ENCODE measurements around the gene LRP5. TPM values are rescaled to one million over a fixed set of nuclear protein-coding genes. Genes with fewer than 3 reads are reported as not detected.

LRP5 gene
- total RNA-seq, 4 donors from 2014 or later = 32.6 to 68.9 (median 42.5) TPM

GRCh38 chr11:68372625-68373024, 60.2 kb downstream of the LRP5 start:
- Histone ChIP-seq H3K9me3 (no peaks in the 10 kb centered on the region), H3K36me3 (peaks cover 0 to 11% of the 10 kb centered on the region in 2 donors), H3K4me3 (no peak overlapping the region), H3K4me1 (peaks cover 4 to 81% (median 64%) of the 10 kb centered on the region in 3 donors), H3K27ac (peak overlapping the region; percentile 54 to 94 (median 90)), H3K27me3 (no peaks in the 10 kb centered on the region)
- 60% methylated on average over 2 of the region's 15 CpGs; no CpG with 5 or more reads in 1 of the 2 donors for WGBS, 2 donors (ENCODE audit: low coverage in 1 of 2)
- ATAC-seq = no peak
- no peak for TF ChIP-seq POLR2AphosphoS5 (IDR thresholded peaks at IDR 0.05)
- no peak for TF ChIP-seq CTCF (IDR thresholded peaks at IDR 0.05)
- no peak for TF ChIP-seq EP300 (IDR thresholded peaks at IDR 0.05)
- no peak for TF ChIP-seq POLR2A (IDR thresholded peaks at IDR 0.05)

- H3K4me3 ChIP-seq = peak overlapping the region in 1 of 2 donors; percentile 25
- 31 to 59% methylated on average over 3 to 11 of the region's 22 CpGs for WGBS, 2 donors (ENCODE audit: low coverage in 1 of 2)
- peaks cover 0 to 5% of the 10 kb centered on the region in 2 donors for H3K36me3 ChIP-seq
- H3K27ac ChIP-seq = peak overlapping the region; percentile 54 to 94 (median 90)
- no peaks in the 10 kb centered on the region for H3K9me3 ChIP-seq
- no peak for TF ChIP-seq EP300 (IDR thresholded peaks at IDR 0.05)
- no peak for TF ChIP-seq POLR2AphosphoS5 (IDR thresholded peaks at IDR 0.05)
- TF ChIP-seq POLR2A (IDR thresholded peaks at IDR 0.05) = no peak
- ATAC-seq = peak; percentile 18
- no peaks in the 10 kb centered on the region for H3K27me3 ChIP-seq
- H3K4me1 ChIP-seq = peaks cover 4 to 88% (median 66%) of the 10 kb centered on the region in 3 donors
These were observed 60.9 kb downstream of the LRP5 start for GRCh38 chr11:68373189-68373814.

GRCh38 chr11:68373815-68374501, 61.6 kb downstream of the LRP5 start:
- WGBS, 2 donors (ENCODE audit: low coverage in 1 of 2) = 3 to 18% methylated on average over 15 to 21 of the region's 33 CpGs
- Histone ChIP-seq H3K36me3 (no peaks in the 10 kb centered on the region), H3K4me3 (peak overlapping the region in 1 of 2 donors; percentile 25), H3K27me3 (no peaks in the 10 kb centered on the region), H3K4me1 (peaks cover 4 to 95% (median 66%) of the 10 kb centered on the region in 3 donors), H3K27ac (peak overlapping the region; percentile 54 to 94 (median 90)), H3K9me3 (no peaks in the 10 kb centered on the region)
- peak; percentile 37 for ATAC-seq
- TF ChIP-seq CTCF (IDR thresholded peaks at IDR 0.05) (no peak), POLR2A (IDR thresholded peaks at IDR 0.05) (no peak), EP300 (IDR thresholded peaks at IDR 0.05) (no peak), POLR2AphosphoS5 (IDR thresholded peaks at IDR 0.05) (no peak)

- Histone ChIP-seq H3K36me3 (no peaks in the 10 kb centered on the region), H3K4me3 (peak overlapping the region in 1 of 2 donors; percentile 25), H3K27ac (peak overlapping the region; percentile 54 to 94 (median 90)), H3K9me3 (no peaks in the 10 kb centered on the region), H3K27me3 (no peaks in the 10 kb centered on the region), H3K4me1 (peaks cover 4 to 97% (median 66%) of the 10 kb centered on the region in 3 donors)
- TF ChIP-seq POLR2A (IDR thresholded peaks at IDR 0.05) (no peak), POLR2AphosphoS5 (IDR thresholded peaks at IDR 0.05) (peak; percentile 31), CTCF (IDR thresholded peaks at IDR 0.05) (peak in 1 of 4 experiments; percentile 10)
- WGBS, 2 donors (ENCODE audit: low coverage in 1 of 2) = 0 to 33% methylated on average over 4 to 7 of the region's 12 CpGs
- no peak for ATAC-seq
These were observed 62.1 kb downstream of the LRP5 start for GRCh38 chr11:68374531-68374930.

- H3K27ac ChIP-seq = peak overlapping the region in 3 of 4 donors; percentile 87 to 94 (median 92)
- no peaks in the 10 kb centered on the region for H3K9me3 ChIP-seq
- WGBS, 2 donors (ENCODE audit: low coverage in 1 of 2) = 96% methylated on average over 3 of the region's 13 CpGs; no CpG with 5 or more reads in 1 of the 2 donors
- H3K36me3 ChIP-seq = no peaks in the 10 kb centered on the region
- no peaks in the 10 kb centered on the region for H3K27me3 ChIP-seq
- no peak overlapping the region for H3K4me3 ChIP-seq
- peaks cover 0 to 97% (median 66%) of the 10 kb centered on the region in 3 donors for H3K4me1 ChIP-seq
- no peak for TF ChIP-seq POLR2AphosphoS5 (IDR thresholded peaks at IDR 0.05)
- no peak for TF ChIP-seq CTCF (IDR thresholded peaks at IDR 0.05)
- no peak for TF ChIP-seq EP300 (IDR thresholded peaks at IDR 0.05)
- no peak for TF ChIP-seq POLR2A (IDR thresholded peaks at IDR 0.05)
- no peak for ATAC-seq
These were observed 62.9 kb downstream of the LRP5 start for GRCh38 chr11:68375337-68375736.

All from gastroesophageal sphincter (tissue), 4 donors.